Liver (tissue), 9 donors: ENCODE measurements around the gene LDLR. TPM values are rescaled to one million over a fixed set of nuclear protein-coding genes. Genes with fewer than 3 reads are reported as not detected.

Source experiments
- DNase-seq: peaks from one replicate; pipeline ENCODE4 v3.0.0-alpha.2; 2017; ENCODE audit warnings: low spot score
- H3K27ac ChIP-seq, 2 donors: one replicate each; pipeline ENCODE4 v1.7.0; 2013; ENCODE audit warnings: inconsistent platforms in 2 of 2, low read length in 2 of 2, control low read depth in 1 of 2, low read depth in 1 of 2, mild to moderate bottlenecking in 1 of 2
- H3K27me3 ChIP-seq, 4 donors: one replicate each; pipeline versions ENCODE4 v1.6.1 to v1.7.0; 2013; ENCODE audit warnings: low read length in 3 of 4, inconsistent platforms in 1 of 4, mild to moderate bottlenecking in 1 of 4, moderate library complexity in 1 of 4; ENCODE audit not compliant: control insufficient read depth in 4 of 4, insufficient read depth in 4 of 4
- H3K36me3 ChIP-seq, 4 donors: one replicate each; pipeline versions ENCODE4 v1.6.1 to v1.7.0; 2013; ENCODE audit warnings: low read length in 3 of 4, mild to moderate bottlenecking in 3 of 4, low read depth in 1 of 4, moderate library complexity in 1 of 4; ENCODE audit not compliant: control insufficient read depth in 4 of 4, insufficient read depth in 3 of 4
- H3K4me1 ChIP-seq, 4 donors: one replicate each; pipeline versions ENCODE4 v1.6.1 to v1.7.0; 2013; ENCODE audit warnings: low read length in 3 of 4, mild to moderate bottlenecking in 3 of 4, moderate library complexity in 1 of 4; ENCODE audit not compliant: control insufficient read depth in 4 of 4, insufficient read depth in 4 of 4
- H3K4me3 ChIP-seq, 3 donors: one replicate each; pipeline versions ENCODE4 v1.6.1 to v1.7.0; 2013; ENCODE audit warnings: low read length in 3 of 3, control low read depth in 1 of 3, low read depth in 1 of 3, mild to moderate bottlenecking in 1 of 3
- H3K9ac ChIP-seq, 2 donors: one replicate each; pipeline ENCODE4 v1.7.0; 2013; ENCODE audit warnings: low read length in 2 of 2, mild to moderate bottlenecking in 2 of 2, moderate library complexity in 2 of 2, control low read depth in 1 of 2, low read depth in 1 of 2
- H3K9me3 ChIP-seq, 4 donors: one replicate each; pipeline versions ENCODE4 v1.6.1 to v1.7.0; 2013; ENCODE audit warnings: low read length in 3 of 4; ENCODE audit not compliant: control insufficient read depth in 4 of 4
- ATF3 ChIP-seq: IDR thresholded peaks from 2 replicates; pipeline ENCODE4 v1.6.1; 2016; ENCODE audit warnings: antibody characterized with exemption
- CTCF ChIP-seq: fragments of 150-350 bp; IDR thresholded peaks from 2 replicates; pipeline ENCODE4 v1.5.1; 2017; ENCODE audit warnings: improper control_type of control experiment, low read depth, low read length; ENCODE audit not compliant: missing input control
- EGR1 ChIP-seq, 2 donors: IDR thresholded peaks; 2 replicates each; pipeline ENCODE4 v1.6.1; 2016 to 2018; ENCODE audit warnings: antibody characterized with exemption in 2 of 2, low read depth in 2 of 2
- FOXA1 ChIP-seq: IDR thresholded peaks from 2 replicates; pipeline ENCODE4 v1.6.1; 2016; ENCODE audit warnings: antibody characterized with exemption
- FOXA2 ChIP-seq: IDR thresholded peaks from 2 replicates; pipeline ENCODE4 v1.6.1; 2016; ENCODE audit warnings: antibody characterized with exemption
- GABPA ChIP-seq, 2 donors: IDR thresholded peaks in 1 of 2; conservative IDR thresholded peaks in 1 of 2; 2 replicates each; pipeline ENCODE4 v1.6.1; 2016; ENCODE audit warnings: antibody characterized with exemption in 2 of 2, mild to moderate bottlenecking in 1 of 2, moderate library complexity in 1 of 2
- HNF4A ChIP-seq, 2 donors: conservative IDR thresholded peaks; 2 replicates each; pipeline ENCODE4 v1.6.1; 2016; ENCODE audit warnings: antibody characterized with exemption in 2 of 2, mild to moderate bottlenecking in 2 of 2
- HNF4G ChIP-seq: IDR thresholded peaks from 2 replicates; pipeline ENCODE4 v1.6.1; 2016; ENCODE audit warnings: antibody characterized with exemption
- JUND ChIP-seq, 2 donors: IDR thresholded peaks; 2 replicates each; pipeline ENCODE4 v1.6.1; 2016; ENCODE audit warnings: antibody characterized with exemption in 2 of 2
- NR2F2 ChIP-seq: IDR thresholded peaks from 2 replicates; pipeline ENCODE4 v1.6.1; 2016; ENCODE audit warnings: antibody characterized with exemption
- RAD21 ChIP-seq, 2 donors: IDR thresholded peaks; 2 replicates each; pipeline ENCODE4 v1.6.1; 2016; ENCODE audit warnings: antibody characterized with exemption in 2 of 2, mild to moderate bottlenecking in 2 of 2
- RXRA ChIP-seq, 2 donors: IDR thresholded peaks; 2 replicates each; pipeline ENCODE4 v1.6.1; 2017 to 2018; ENCODE audit warnings: antibody characterized with exemption in 2 of 2, mild to moderate bottlenecking in 1 of 2
- SP1 ChIP-seq: IDR thresholded peaks from 2 replicates; pipeline ENCODE4 v1.6.1; 2018; ENCODE audit warnings: antibody characterized with exemption, mild to moderate bottlenecking
- TAF1 ChIP-seq: conservative IDR thresholded peaks from 2 replicates; pipeline ENCODE4 v1.6.1; 2016; ENCODE audit warnings: antibody characterized with exemption, mild to moderate bottlenecking
- YY1 ChIP-seq: IDR thresholded peaks from 2 replicates; pipeline ENCODE4 v1.6.1; 2016; ENCODE audit warnings: antibody characterized with exemption, mild to moderate bottlenecking
- WGBS: extraction: QIAGEN DNeasy Blood & Tissue Kit; methylation state at CpG from one replicate; pipeline ENCODE4 v1.1.7; 2013; 5-methylcytosine and 5-hydroxymethylcytosine counted together
- polyA plus RNA-seq, 2 donors: library from polyadenylated mRNA; stranded (reverse) in 1 of 2; unstranded in 1 of 2; fragments of 200-250 nt in 1 of 2; fragments of >200 nt in 1 of 2; fragmentation: Nextera tagmentation in 1 of 2; extraction: Ambion mirVana in 1 of 2; gene quantifications; one replicate each; pipeline versions ENCODE4 v1.2.1 to v1.2.3, GENCODE V29; 2013 to 2015
- total RNA-seq, 2 donors: library from RNA; depleted of rRNA; stranded (reverse); fragments of >200 nt; gene quantifications; one replicate each; pipeline ENCODE4 v1.2.3, GENCODE V29; 2014
- TF ChIP-seq, protein P1 (sequence below): IDR thresholded peaks from 2 replicates; pipeline ENCODE4 v1.6.1; 2016; ENCODE audit warnings: antibody characterized with exemption, mild to moderate bottlenecking
- TF ChIP-seq, protein P2 (sequence below): IDR thresholded peaks from 2 replicates; pipeline ENCODE4 v1.6.1; 2016; ENCODE audit warnings: antibody characterized with exemption
- TF ChIP-seq, protein P3 (sequence below): IDR thresholded peaks from 2 replicates; pipeline ENCODE4 v1.6.1; 2016; ENCODE audit warnings: antibody characterized with exemption
- donor health status: healthy.
- donor health status: healthy.
- donor health status: healthy.
- donor health status: healthy.
- donor health status: healthy.

LDLR gene
- total and polyA plus RNA-seq, 4 donors = 17.3 to 141 (median 63.9) TPM

DNA sequence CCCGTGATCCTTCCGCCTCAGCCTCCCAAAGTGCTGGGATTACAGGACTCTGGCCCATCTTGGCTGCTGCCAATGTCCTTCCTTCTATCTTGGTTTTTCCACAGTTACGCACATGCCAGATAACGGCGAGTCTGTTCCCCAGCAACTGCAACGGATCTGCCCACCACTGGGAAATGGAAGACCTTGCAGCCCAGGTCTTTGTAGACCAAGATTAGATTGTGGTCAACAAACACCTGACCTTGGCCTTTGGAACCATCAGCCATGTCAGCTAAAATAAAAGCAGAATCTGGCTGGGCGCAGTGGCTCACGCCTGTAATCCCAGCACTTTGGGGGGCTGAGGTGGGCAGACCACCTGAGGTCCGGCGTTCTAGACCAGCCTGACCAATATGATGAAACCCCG is 10.4 kb upstream of the LDLR start:
- Histone ChIP-seq H3K36me3 (no peaks in the 10 kb centered on the region), H3K4me3 (no peak overlapping the region), H3K27ac (no peak overlapping the region), H3K9me3 (no peaks in the 10 kb centered on the region), H3K27me3 (no peaks in the 10 kb centered on the region), H3K4me1 (peaks cover 0 to 6% (median 3%) of the 10 kb centered on the region in 4 donors), H3K9ac (no peak overlapping the region)
- 93% methylated on average over 11 of the region's 11 CpGs for WGBS
- DNase-seq = no peak
- TF ChIP-seq FOXA1 (no peak), HNF4G (no peak), TAF1 (no peak), HNF4A (conservative IDR thresholded peaks at IDR 0.05) (no peak), SP1 (no peak), ATF3 (no peak), FOXA2 (no peak), GABPA (IDR thresholded peaks at IDR 0.05 in 1 of 2, conservative IDR thresholded peaks at IDR 0.05 in 1 of 2) (no peak), EGR1 (IDR thresholded peaks at IDR 0.05; ENCODE audit: low read depth in 2 of 2) (no peak), NR2F2 (no peak), RAD21 (IDR thresholded peaks at IDR 0.05) (no peak), YY1 (no peak), JUND (IDR thresholded peaks at IDR 0.05) (no peak), RXRA (IDR thresholded peaks at IDR 0.05) (no peak), CTCF (no peak)
- TF ChIP-seq, protein P1, sequence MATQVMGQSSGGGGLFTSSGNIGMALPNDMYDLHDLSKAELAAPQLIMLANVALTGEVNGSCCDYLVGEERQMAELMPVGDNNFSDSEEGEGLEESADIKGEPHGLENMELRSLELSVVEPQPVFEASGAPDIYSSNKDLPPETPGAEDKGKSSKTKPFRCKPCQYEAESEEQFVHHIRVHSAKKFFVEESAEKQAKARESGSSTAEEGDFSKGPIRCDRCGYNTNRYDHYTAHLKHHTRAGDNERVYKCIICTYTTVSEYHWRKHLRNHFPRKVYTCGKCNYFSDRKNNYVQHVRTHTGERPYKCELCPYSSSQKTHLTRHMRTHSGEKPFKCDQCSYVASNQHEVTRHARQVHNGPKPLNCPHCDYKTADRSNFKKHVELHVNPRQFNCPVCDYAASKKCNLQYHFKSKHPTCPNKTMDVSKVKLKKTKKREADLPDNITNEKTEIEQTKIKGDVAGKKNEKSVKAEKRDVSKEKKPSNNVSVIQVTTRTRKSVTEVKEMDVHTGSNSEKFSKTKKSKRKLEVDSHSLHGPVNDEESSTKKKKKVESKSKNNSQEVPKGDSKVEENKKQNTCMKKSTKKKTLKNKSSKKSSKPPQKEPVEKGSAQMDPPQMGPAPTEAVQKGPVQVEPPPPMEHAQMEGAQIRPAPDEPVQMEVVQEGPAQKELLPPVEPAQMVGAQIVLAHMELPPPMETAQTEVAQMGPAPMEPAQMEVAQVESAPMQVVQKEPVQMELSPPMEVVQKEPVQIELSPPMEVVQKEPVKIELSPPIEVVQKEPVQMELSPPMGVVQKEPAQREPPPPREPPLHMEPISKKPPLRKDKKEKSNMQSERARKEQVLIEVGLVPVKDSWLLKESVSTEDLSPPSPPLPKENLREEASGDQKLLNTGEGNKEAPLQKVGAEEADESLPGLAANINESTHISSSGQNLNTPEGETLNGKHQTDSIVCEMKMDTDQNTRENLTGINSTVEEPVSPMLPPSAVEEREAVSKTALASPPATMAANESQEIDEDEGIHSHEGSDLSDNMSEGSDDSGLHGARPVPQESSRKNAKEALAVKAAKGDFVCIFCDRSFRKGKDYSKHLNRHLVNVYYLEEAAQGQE = no peak
- TF ChIP-seq, protein P2, sequence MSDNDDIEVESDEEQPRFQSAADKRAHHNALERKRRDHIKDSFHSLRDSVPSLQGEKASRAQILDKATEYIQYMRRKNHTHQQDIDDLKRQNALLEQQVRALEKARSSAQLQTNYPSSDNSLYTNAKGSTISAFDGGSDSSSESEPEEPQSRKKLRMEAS = no peak
- TF ChIP-seq, protein P3, sequence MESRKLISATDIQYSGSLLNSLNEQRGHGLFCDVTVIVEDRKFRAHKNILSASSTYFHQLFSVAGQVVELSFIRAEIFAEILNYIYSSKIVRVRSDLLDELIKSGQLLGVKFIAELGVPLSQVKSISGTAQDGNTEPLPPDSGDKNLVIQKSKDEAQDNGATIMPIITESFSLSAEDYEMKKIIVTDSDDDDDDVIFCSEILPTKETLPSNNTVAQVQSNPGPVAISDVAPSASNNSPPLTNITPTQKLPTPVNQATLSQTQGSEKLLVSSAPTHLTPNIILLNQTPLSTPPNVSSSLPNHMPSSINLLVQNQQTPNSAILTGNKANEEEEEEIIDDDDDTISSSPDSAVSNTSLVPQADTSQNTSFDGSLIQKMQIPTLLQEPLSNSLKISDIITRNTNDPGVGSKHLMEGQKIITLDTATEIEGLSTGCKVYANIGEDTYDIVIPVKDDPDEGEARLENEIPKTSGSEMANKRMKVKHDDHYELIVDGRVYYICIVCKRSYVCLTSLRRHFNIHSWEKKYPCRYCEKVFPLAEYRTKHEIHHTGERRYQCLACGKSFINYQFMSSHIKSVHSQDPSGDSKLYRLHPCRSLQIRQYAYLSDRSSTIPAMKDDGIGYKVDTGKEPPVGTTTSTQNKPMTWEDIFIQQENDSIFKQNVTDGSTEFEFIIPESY = no peak
